ENCODE data around the gene IGFBP2. TPM values are rescaled to one million over a fixed set of nuclear protein-coding genes. Genes with fewer than 3 reads are reported as not detected.
"Not testable (repeated sequence)": the region's sequence is repeated elsewhere in the genome, so short reads cannot be mapped to it uniquely, and the experiment has no call there.

Gene IGFBP2
- total RNA-seq, 1 donor from 2014 or later: 136 TPM

GRCh38 chr2:216596980-216597509 is 36.2 kb upstream of the IGFBP2 start:
- Histone ChIP-seq H3K4me3 (no peak overlapping the region), H3K27ac (replicated peaks) (peak overlapping the region; percentile 34), H3K4me1 (peaks cover 25% of the 10 kb centered on the region), H3K9me3 (replicated peaks) (no peaks in the 10 kb centered on the region), H3K36me3 (no peaks in the 10 kb centered on the region), H3K27me3 (ENCODE audit: low read depth) (no peaks in the 10 kb centered on the region)
- no peak for DNase-seq
- TF ChIP-seq CTCF (IDR thresholded peaks at IDR 0.05; ENCODE audit: borderline replicate concordance): no peak
- intact Hi-C loops (cut with micrococcal nuclease): no loop called here

GRCh38 chr2:216597825-216598224 is 35.4 kb upstream of the IGFBP2 start:
- DNase-seq; H3K27ac ChIP-seq (replicated peaks); intact Hi-C loops (cut with micrococcal nuclease); H3K9me3 ChIP-seq (replicated peaks); H3K4me3 ChIP-seq; H3K36me3 ChIP-seq; H3K27me3 ChIP-seq (ENCODE audit: low read depth): not testable (repeated sequence)
- H3K4me1 ChIP-seq: peaks cover 25% of the 10 kb centered on the region

GRCh38 chr2:216601632-216602409 is 31.4 kb upstream of the IGFBP2 start:
- H3K36me3 ChIP-seq: no peaks in the 10 kb centered on the region
- no peaks in the 10 kb centered on the region for H3K9me3 ChIP-seq (replicated peaks)
- no peak overlapping the region for H3K27ac ChIP-seq (replicated peaks)
- no peak for DNase-seq
- H3K4me3 ChIP-seq: no peak overlapping the region
- H3K4me1 ChIP-seq: peaks cover 14% of the 10 kb centered on the region
- no peaks in the 10 kb centered on the region for H3K27me3 ChIP-seq (ENCODE audit: low read depth)
- TF ChIP-seq CTCF (IDR thresholded peaks at IDR 0.05; ENCODE audit: borderline replicate concordance): no peak
- intact Hi-C loops (cut with micrococcal nuclease): no loop called here

- DNase-seq: no peak
- Histone ChIP-seq H3K36me3 (no peaks in the 10 kb centered on the region), H3K9me3 (replicated peaks) (no peaks in the 10 kb centered on the region), H3K27me3 (ENCODE audit: low read depth) (no peaks in the 10 kb centered on the region), H3K4me1 (no peaks in the 10 kb centered on the region), H3K27ac (replicated peaks) (no peak overlapping the region), H3K4me3 (no peak overlapping the region)
- no peak for TF ChIP-seq CTCF (IDR thresholded peaks at IDR 0.05; ENCODE audit: borderline replicate concordance)
- intact Hi-C loops (cut with micrococcal nuclease): no loop called here
These were observed 30.0 kb upstream of the IGFBP2 start for GRCh38 chr2:216603010-216603883.

- Histone ChIP-seq H3K4me3 (no peak overlapping the region), H3K4me1 (no peaks in the 10 kb centered on the region), H3K9me3 (replicated peaks) (no peaks in the 10 kb centered on the region), H3K27ac (replicated peaks) (no peak overlapping the region), H3K36me3 (no peaks in the 10 kb centered on the region), H3K27me3 (ENCODE audit: low read depth) (no peaks in the 10 kb centered on the region)
- DNase-seq: no peak
- intact Hi-C loops (cut with micrococcal nuclease): no loop called here
- no peak for TF ChIP-seq CTCF (IDR thresholded peaks at IDR 0.05; ENCODE audit: borderline replicate concordance)
These were observed 29.4 kb upstream of the IGFBP2 start for GRCh38 chr2:216603884-216604245.
